DMS 273 treated with DMSO at 0.1 percent for 48 hours (cell line): Measurements from ENCODE around the gene TM4SF20.
"Not testable (repeated sequence)": the region's sequence is repeated elsewhere in the genome, so short reads cannot be mapped to it uniquely, and the experiment has no call there.

ENCODE experiments used
- DNase-seq: peaks from one replicate; lab custom pipeline; 2025; lab: John Stamatoyannopoulos, UW

TM4SF20 gene

GRCh38 chr2:227367427-227367795 is 11.7 kb downstream of the TM4SF20 start:
- DNase-seq = no peak

GRCh38 chr2:227366769-227367426 is 12.2 kb downstream of the TM4SF20 start:
- no peak for DNase-seq

DNA sequence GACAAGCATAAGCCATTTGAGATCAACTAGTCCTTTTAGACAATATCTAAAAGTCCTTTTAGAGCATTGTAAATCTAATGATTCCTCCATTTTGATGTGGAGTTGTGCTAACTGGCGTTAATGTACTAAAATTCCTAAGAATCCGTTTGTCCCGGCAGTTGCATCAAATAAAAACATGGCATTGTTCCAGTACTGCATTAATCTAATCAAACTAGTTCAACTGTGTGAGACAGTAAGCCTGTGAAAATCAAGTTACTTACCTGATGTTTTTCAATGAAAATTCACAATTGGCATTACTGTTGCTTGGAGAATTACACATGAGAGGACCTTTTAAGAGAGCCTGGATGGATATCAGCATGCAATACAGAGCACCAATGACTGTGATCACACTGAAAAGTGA is 13.3 kb downstream of the TM4SF20 start:
- no peak for DNase-seq

DNA sequence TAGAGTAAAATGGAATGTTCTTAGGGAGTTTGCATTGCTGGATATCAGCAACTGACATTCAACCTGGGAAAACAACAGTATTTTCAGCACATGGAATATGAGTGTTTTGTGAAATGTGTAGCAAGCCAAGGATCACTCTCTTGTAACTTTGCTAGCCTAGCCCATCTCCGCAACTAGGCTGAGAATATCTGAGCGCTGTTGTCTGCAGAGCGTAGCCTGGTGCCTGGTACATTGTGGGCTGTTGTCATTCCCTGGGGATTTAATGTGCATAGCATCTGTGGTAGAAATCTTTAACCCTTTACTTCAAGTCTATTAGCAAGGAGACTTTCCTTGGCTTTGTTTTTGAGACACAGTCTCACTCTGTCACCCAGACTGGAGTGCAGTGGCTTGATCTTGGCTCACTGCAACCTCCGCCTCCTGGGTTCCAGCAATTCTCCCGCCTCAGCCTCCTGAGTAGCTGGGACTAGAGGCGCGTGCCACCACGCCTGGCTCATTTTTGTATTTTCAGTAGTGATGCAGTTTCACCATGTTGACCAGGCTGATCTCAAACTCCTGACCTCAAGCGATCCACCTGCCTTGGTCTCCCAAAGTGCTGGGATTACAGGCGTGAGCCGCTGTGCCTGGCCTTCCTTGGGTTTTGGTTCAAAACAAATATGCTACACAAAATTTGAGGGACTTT is 14.4 kb downstream of the TM4SF20 start:
- DNase-seq = not testable (repeated sequence)

GRCh38 chr2:227363756-227364155 is 15.3 kb downstream of the TM4SF20 start:
- no peak for DNase-seq

DNA sequence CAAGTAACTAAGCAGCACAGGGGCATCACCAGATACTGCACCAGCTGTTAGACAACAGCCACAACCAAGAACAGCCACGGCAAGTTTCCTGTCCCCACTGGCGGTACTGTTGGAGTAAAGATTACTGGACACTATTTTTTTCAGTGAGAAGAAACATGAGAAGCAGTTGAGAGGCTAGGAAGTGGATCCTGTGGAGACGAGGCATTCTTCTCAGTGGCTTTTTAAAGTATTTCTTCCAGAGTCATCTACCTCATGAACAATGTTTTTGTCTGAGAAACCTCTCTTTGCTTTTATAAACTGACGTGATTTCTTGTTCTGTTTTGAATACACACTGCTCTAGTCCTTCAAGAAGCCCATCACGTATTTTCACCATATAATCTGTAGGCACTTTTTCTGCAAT is 18.8 kb downstream of the TM4SF20 start:
- DNase-seq = no peak

DNA sequence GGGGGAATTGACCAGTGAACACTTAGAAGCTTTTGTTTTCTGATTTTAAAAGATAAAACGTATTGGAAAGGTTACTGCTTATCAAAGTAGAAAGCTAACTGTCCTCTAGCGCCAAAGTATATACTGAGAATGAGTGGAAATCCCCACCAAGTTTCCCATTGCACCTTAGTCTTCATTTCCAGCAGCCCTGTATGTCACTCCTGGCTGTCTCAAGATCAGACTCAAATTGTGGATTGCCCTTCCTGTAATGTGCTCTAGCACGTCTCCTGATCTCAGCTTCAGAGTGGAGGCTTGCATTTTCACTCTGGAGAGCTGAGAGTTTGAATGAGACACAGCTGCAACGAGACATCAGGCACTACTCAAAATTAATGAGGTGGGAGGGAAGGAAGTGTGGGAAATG is 27.5 kb downstream of the TM4SF20 start:
- DNase-seq = no peak

GRCh38 chr2:227349989-227350612 is 29.0 kb downstream of the TM4SF20 start:
- DNase-seq = no peak

DNA sequence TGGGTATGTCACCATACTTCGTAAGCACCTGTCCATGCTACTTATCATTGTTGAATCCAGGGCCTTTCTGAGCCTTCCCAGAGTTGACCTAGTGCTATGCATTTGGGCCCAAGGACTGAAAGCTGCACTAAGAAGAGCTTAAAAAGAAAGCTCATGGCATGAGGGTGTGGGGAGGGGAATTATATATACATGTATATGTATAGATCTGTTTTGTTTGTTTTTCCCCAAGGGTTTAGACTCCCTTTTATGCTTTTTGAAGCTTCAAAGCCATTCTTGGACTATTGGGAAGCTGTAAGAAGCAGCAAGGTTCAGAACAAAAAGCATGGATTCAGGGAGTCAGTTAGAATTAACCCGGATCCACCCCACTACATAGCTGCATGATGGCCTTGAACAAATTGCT is 30.8 kb downstream of the TM4SF20 start:
- no peak for DNase-seq

DNA sequence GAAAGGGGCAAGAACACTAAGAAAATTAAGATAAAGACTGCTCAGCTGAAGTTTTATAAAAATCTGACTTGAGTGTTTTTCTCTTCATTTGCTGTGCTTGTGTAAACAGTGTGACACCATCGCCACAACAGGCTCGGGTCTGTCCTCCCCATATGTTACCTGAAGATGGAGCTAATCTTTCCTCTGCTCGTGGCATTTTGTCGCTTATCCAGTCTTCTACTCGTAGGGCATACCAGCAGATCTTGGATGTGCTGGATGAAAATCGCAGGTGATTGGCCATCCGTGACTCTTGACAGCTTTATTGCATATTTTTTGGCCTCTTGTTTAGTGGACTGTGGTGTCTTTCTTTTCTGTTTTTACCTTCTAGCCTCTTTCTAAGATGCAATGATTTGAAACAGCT is 32.0 kb downstream of the TM4SF20 start:
- no peak for DNase-seq

DNA sequence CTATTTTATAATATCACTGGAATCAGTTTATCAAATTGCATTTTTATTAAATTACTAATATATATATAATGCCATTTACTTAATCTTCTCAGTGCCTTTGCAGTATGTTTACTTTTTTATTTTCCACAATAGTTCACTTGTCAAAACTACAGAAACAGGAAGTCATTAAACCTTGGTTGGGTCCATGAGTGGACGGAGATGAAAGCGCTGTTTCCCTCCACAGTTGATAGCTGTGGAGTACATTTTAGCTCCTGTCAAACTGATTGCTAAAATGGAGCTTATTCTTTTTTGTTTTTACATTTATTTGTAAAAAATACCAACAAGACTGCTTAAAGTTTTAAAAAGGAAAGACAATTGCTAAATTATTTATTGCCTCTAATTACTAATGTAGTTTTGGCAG is 34.9 kb downstream of the TM4SF20 start:
- no peak for DNase-seq

DNA sequence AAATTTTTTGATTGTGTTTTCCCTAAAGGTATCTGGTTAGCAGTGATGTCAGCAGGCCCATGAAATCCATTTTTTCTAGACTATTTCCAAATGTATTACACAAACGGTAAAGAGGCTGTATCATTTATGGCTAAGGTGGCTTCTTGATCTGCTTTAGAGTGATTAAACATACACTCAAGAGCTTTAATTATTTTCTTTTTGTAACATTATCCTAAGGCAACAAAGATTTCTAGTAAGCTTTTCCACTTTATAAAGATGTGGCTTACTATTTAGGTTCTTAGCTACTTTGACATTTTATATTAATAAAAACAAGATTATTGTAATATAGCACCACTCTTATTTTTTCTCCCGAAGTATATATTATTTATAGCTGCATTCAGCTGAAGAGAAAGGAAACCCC is 37.6 kb downstream of the TM4SF20 start:
- DNase-seq = no peak

DNA sequence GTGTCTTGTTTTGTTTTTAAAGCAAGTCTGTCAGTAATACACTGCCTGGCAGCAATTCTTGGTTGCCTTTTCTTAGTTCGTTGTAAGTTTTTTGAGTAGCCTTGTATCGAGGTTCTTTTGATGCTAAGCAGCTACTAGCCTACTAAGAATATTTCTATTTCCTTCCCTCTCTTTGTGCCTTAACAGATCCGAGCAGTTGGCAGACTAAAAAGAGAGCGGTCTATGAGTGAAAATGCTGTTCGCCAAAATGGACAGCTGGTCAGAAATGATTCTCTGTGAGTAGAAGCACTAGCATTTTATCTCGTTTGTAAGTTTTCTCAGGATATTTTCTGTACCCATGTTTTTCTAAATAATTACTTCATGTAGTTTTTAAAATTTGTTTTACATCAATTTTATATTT is 39.0 kb downstream of the TM4SF20 start:
- DNase-seq = no peak

GRCh38 chr2:227339098-227339599 is 40.0 kb downstream of the TM4SF20 start:
- no peak for DNase-seq

DNA sequence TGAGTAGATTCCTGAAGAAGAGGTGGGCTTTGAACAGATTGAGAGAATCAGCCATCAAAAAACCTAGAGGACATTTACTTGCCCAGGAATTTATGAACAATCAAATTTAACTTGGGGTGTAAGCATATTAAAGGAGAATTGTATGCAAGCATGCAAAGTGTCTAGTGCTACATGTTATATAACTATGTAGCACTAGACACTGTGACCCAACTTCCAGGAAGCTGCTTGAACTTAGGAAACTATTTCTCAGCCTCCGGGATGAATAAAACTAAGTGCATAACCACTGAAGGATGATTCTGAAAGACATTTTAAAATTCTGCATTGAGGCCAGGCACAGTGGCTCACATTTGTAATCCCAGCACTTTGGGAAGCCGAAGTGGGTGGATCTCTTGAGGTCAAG is 41.7 kb downstream of the TM4SF20 start:
- no peak for DNase-seq

DNA sequence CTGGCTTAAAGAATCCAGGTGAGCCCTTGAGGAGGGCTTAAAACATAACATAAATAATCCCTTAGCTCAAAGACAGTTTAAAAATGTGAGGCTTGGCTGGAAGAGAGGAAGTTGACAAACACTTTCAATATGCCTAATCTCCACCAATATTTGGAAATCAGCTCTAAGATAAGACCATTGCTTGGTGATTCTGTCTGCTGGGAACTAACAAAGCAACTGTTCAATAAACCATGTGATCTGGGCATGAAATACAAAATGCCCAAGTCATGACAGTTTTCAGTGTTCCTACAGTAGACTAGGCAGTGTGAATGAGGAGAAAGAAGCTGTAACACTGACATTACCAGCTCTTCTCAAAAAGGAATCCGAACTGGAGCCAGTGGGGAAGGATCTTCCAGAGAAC is 43.4 kb downstream of the TM4SF20 start:
- no peak for DNase-seq

- no peak for DNase-seq
These were observed 52.3 kb downstream of the TM4SF20 start for GRCh38 chr2:227326783-227327182.

DNA sequence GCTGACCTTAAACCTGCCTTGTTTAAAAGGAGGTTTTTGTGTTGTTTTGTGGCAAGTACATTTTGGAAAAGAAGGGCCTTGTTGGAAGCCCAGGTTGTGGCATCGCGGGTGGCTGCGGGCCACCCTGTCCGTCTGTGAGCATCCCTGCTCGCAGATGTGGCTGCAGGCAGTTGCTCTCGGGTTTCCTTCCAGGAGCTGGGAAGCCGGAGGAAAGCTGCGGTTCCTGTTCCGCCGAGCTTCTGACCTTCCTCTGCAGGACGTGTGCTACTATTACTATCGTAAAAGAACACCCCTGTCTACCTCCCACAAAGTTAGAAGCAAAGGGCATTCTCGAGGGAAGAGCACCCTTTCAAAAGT is 53.3 kb downstream of the TM4SF20 start:
- peak; percentile 24 for DNase-seq

DNA sequence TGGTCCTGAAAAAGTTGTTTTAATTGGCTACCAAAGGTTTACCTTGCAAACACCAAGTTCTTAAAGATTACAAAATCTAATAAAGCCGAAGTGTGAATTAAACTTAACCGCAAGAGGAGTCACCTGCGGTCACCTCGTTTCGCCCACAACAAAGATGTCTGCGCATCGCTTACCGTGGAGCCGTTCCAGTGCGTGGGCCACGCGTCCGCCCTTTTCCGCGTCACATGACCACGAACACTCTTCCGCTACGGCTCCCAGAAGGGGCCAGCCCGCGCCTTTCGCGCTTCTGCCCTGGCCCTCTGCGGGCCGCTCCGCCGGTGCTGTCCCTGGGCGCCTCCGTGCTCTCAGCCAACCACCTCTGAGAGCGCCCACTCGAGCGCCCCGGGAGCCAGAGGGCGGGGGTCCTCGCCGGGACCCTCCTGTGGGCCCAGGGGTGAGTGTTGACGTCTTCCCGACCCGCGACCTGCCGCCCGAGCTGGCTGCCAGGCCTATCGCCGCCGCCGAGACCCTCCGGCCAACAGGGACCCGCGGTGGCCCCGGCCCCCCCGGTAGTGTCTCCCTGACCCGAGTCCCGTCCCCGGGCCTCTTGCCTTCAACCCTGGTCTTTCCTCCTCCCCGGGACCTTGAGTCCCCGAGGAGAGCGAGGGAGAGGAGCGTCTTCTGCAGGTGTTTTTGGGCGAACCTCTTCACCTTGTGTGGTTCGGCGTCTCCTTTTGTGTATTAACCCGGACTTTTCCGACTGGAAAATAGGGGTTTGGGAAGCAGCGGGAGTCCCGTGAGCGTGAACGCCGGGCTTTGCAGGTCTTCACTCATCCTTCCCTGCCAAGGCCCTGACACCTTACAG is 53.9 kb downstream of the TM4SF20 start, which contains the start of gene MFF:
Gene MFF, plus strand, starts transcription at position 257 of the 844 bp plus-strand sequence. CDS start 5,415 bp downstream, outside the sequence.
- DNase-seq = peak; percentile 84

GRCh38 chr2:227324642-227324994 is 54.5 kb downstream of the TM4SF20 start:
- DNase-seq = no peak

GRCh38 chr2:227323818-227324217 is 55.3 kb downstream of the TM4SF20 start:
- no peak for DNase-seq

- no peak for DNase-seq
These were observed 56.4 kb downstream of the TM4SF20 start for GRCh38 chr2:227322530-227323205.
